Esophagus muscularis mucosa (tissue), 4 donors: ENCODE results near the gene ERICH6. TPM values are rescaled to one million over a fixed set of nuclear protein-coding genes. Genes with fewer than 3 reads are reported as not detected.

ENCODE experiments used
- DNase-seq: peaks from one replicate; pipeline ENCODE4 v3.0.0-alpha.2; 2017; ENCODE audit errors: extremely low spot score
- H3K27ac ChIP-seq, 4 donors: fragments of 200-600 bp; sonication (generic); replicated peaks in 1 of 4; 1 replicate in 3 of 4; 2 replicates in 1 of 4; pipeline ENCODE4 v1.5.1; 2016 to 2019; ENCODE audit warnings: mild to moderate bottlenecking in 1 of 4
- H3K27me3 ChIP-seq, 4 donors: fragments of 200-600 bp; sonication (generic); one replicate each; pipeline versions ENCODE4 v1.5.1 to v1.6.0; 2016 to 2019
- H3K36me3 ChIP-seq, 4 donors: fragments of 200-600 bp; sonication (generic); one replicate each; pipeline ENCODE4 v1.5.1; 2016 to 2019
- H3K4me1 ChIP-seq, 4 donors: fragments of 200-600 bp; sonication (generic); one replicate each; pipeline ENCODE4 v1.5.1; 2016 to 2019
- H3K4me3 ChIP-seq, 4 donors: fragments of 200-600 bp; sonication (generic); 1 replicate in 2 of 4; 2 replicates in 2 of 4; pipeline ENCODE4 v1.5.1; 2016 to 2019; ENCODE audit warnings: mild to moderate bottlenecking in 4 of 4, moderate library complexity in 1 of 4
- H3K9me3 ChIP-seq, 4 donors: fragments of 200-600 bp; sonication (generic); 1 replicate in 3 of 4; 2 replicates in 1 of 4; pipeline ENCODE4 v1.5.1; 2016 to 2019
- EP300 ChIP-seq: sonication (generic); formaldehyde crosslinking; IDR thresholded peaks from one replicate; pipeline ENCODE4 v1.6.1; 2017; ENCODE audit warnings: antibody characterized with exemption
- POLR2A ChIP-seq: fragments of 450-650 bp; IDR thresholded peaks from one replicate; pipeline ENCODE4 v1.6.1; 2017; ENCODE audit warnings: antibody characterized with exemption, moderate library complexity, mild to moderate bottlenecking, low read depth
- POLR2AphosphoS5 ChIP-seq, 2 donors: sonication (generic); formaldehyde crosslinking; IDR thresholded peaks; one replicate each; pipeline ENCODE4 v1.6.1; 2017; ENCODE audit warnings: antibody characterized with exemption in 2 of 2
- WGBS: methylation state at CpG from one replicate; pipeline ENCODE4 v1.1.5; 2018; 5-methylcytosine and 5-hydroxymethylcytosine counted together
- intact Hi-C: fragments of 100-400 bp; cut with DNase I; formaldehyde crosslinking; loops from one replicate; pipeline ENCODE4 v1.15.1; 2023
- total RNA-seq, 4 donors: library from RNA; depleted of rRNA; stranded (reverse); fragments of >200 nt; gene quantifications; one replicate each; pipeline versions ENCODE4 v1.1.0 to v1.2.1, GENCODE V29; 2016
- TF ChIP-seq, protein P1 (sequence below), 3 experiments: fragments of 200-600 bp in 2 of 3; fragments of 450-650 bp in 1 of 3; sonication (generic) in 2 of 3; IDR thresholded peaks; one replicate each; pipeline ENCODE4 v1.5.1; 2017 to 2019; ENCODE audit warnings: antibody characterized with exemption in 3 of 3, mild to moderate bottlenecking in 2 of 3, moderate library complexity in 1 of 3

ERICH6 gene
- total RNA-seq: not detected

DNA sequence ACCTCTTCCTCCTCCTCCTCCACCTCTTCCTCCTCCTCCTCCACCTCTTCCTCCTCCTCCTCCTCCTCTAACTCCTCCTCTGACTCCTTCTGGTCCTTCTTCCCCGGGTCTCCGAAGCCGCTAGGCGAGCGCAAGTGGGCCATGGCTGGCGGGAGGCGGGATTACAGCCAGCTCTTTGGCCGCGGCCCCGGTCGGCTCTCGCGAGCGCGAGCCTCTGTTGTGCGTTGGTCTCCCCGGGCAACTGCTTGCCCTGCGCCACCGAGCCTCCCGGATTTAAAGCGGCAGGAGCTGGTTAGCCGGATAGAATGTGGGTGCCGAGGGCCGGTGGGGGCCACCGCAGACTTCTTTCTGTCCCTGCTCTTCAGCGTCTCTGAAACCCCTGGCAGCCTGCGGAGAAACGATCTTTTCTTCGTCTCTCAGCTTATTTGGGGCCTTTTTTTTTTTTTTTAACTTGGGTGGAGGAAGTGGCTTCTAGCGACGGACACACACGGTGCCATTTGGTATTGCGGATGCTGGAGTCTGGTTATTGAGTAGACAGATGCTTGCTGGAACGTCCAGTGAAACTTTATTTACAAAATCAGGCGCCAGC is at the start of gene ERICH6:
TSS of gene ERICH6 (minus strand) at position 165 of the 589 bp plus-strand sequence. CDS start at position 143, 22 bp downstream.
- peak; percentile 10 for TF ChIP-seq POLR2A
- TF ChIP-seq, protein P1, sequence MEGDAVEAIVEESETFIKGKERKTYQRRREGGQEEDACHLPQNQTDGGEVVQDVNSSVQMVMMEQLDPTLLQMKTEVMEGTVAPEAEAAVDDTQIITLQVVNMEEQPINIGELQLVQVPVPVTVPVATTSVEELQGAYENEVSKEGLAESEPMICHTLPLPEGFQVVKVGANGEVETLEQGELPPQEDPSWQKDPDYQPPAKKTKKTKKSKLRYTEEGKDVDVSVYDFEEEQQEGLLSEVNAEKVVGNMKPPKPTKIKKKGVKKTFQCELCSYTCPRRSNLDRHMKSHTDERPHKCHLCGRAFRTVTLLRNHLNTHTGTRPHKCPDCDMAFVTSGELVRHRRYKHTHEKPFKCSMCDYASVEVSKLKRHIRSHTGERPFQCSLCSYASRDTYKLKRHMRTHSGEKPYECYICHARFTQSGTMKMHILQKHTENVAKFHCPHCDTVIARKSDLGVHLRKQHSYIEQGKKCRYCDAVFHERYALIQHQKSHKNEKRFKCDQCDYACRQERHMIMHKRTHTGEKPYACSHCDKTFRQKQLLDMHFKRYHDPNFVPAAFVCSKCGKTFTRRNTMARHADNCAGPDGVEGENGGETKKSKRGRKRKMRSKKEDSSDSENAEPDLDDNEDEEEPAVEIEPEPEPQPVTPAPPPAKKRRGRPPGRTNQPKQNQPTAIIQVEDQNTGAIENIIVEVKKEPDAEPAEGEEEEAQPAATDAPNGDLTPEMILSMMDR (IDR thresholded peaks at IDR 0.05): peak in 2 of 3 experiments; percentile 31 to 33
- no peak for TF ChIP-seq EP300
- TF ChIP-seq POLR2AphosphoS5 (IDR thresholded peaks at IDR 0.05): peak; percentile 66 to 74
- Histone ChIP-seq H3K4me1 (peaks cover 5 to 21% (median 10%) of the 10 kb centered on the region in 4 donors), H3K27me3 (no peaks in the 10 kb centered on the region), H3K9me3 (no peaks in the 10 kb centered on the region), H3K36me3 (no peaks in the 10 kb centered on the region), H3K4me3 (peak within 1 kb of the TSS; percentile 58 to 72 (median 64)), H3K27ac (peak within 1 kb of the TSS; percentile 74 to 82 (median 79))
- DNase-seq: peak; percentile 96
- WGBS: 0% methylated on average over 35 of the region's 35 CpGs
- intact Hi-C loops: loop anchor here (5.0 kb wide), 1 partner anchor 102 kb away; the partner anchor contains the start of gene SELENOT

DNA sequence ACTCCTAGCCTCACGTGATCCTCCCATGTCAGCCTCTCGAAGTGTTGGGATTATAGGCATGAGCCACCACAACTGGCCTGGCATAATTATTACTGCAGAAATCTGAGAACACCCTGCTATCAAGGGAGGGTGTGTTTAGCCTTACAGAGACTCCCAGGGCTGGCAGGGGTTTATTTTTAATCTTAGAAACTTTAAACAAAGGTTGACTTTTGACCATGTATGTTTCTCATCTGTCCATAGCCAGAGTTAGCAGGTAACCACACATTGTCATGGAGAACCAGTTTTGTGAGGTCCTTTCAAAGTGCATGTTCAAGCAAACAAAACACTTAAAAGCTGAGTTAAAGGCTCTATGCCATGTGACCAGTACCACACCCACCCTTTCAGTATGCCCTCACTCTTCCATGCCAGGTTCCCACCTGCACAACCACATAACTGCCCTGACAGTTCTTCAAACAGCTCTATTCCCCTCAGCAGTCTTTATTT is 48.1 kb upstream of the ERICH6 start:
- H3K4me1 ChIP-seq: peaks cover 56 to 70% (median 65%) of the 10 kb centered on the region in 4 donors
- H3K27me3 ChIP-seq: no peaks in the 10 kb centered on the region
- peaks cover 0 to 9% (median 5%) of the 10 kb centered on the region in 4 donors for H3K36me3 ChIP-seq
- H3K27ac ChIP-seq: no peak overlapping the region
- TF ChIP-seq EP300 (no peak), POLR2AphosphoS5 (IDR thresholded peaks at IDR 0.05) (no peak), POLR2A (no peak)
- TF ChIP-seq, protein P1 (IDR thresholded peaks at IDR 0.05): no peak
- no peak overlapping the region for H3K4me3 ChIP-seq
- DNase-seq: no peak
- no peaks in the 10 kb centered on the region for H3K9me3 ChIP-seq
- 65% methylated on average over 2 of the region's 2 CpGs for WGBS
- intact Hi-C loops: no loop called here

DNA sequence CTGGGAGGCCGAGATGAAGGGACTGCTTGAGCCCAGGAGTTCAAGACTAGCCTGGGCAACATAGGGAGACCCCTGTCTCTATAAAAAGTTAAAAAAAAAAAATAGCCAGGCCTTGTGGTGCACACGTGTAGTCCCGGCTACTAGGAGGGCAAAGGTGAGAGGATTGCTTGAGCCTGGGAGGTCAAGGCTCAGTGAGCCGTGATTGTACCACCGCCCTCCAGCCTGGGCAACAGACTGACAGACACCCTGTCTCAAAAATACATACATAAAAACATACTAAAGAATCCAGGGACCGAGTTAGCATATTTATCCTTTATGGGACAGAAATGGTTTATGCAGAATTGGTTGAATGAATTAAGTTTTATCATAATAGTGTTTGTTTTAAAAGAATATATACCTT is 45.5 kb upstream of the ERICH6 start:
- TF ChIP-seq POLR2A: no peak
- TF ChIP-seq, protein P1 (IDR thresholded peaks at IDR 0.05): no peak
- TF ChIP-seq POLR2AphosphoS5 (IDR thresholded peaks at IDR 0.05): no peak
- no peak for TF ChIP-seq EP300
- H3K27ac ChIP-seq: no peak overlapping the region
- H3K9me3 ChIP-seq: no peaks in the 10 kb centered on the region
- WGBS: 85% methylated on average over 6 of the region's 6 CpGs
- H3K4me3 ChIP-seq: no peak overlapping the region
- peaks cover 53 to 73% (median 71%) of the 10 kb centered on the region in 4 donors for H3K4me1 ChIP-seq
- intact Hi-C loops: no loop called here
- peaks cover 0 to 9% (median 5%) of the 10 kb centered on the region in 4 donors for H3K36me3 ChIP-seq
- H3K27me3 ChIP-seq: no peaks in the 10 kb centered on the region
- DNase-seq: no peak

DNA sequence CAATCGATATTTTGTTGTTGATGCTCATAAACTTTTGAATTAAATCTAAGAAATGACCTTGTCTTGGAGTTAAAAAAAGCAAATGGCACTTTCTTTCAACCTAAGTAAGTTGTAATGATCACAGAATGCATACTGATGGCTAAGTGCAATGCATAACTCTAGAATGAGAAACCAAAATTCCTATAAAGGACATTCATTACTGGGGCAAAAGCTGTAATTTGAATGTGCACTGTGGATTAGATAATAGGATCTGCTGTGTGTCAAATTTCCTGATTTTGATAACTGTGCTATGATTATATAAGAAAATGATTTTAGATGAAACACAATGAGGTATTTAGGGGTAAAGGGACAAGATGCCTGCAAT is 44.9 kb upstream of the ERICH6 start:
- H3K27ac ChIP-seq: no peak overlapping the region
- no peak overlapping the region for H3K4me3 ChIP-seq
- TF ChIP-seq EP300 (no peak), POLR2AphosphoS5 (IDR thresholded peaks at IDR 0.05) (no peak), POLR2A (no peak)
- TF ChIP-seq, protein P1 (IDR thresholded peaks at IDR 0.05): no peak
- no peaks in the 10 kb centered on the region for H3K9me3 ChIP-seq
- no peak for DNase-seq
- H3K36me3 ChIP-seq: peaks cover 0 to 9% (median 5%) of the 10 kb centered on the region in 4 donors
- H3K27me3 ChIP-seq: no peaks in the 10 kb centered on the region
- intact Hi-C loops: no loop called here
- H3K4me1 ChIP-seq: peaks cover 56 to 79% (median 77%) of the 10 kb centered on the region in 4 donors
- WGBS: 71% methylated on average over 1 of the region's 1 CpG
